Ectodermal cell (in vitro differentiated cells): ENCODE results near the gene SFSWAP.

ENCODE experiments used
- H3K27ac ChIP-seq: 2 replicates; pipeline ENCODE4 v1.7.0; 2013; ENCODE audit warnings: mild to moderate bottlenecking, low read depth, low read length; ENCODE audit not compliant: insufficient read depth, poor library complexity, severe bottlenecking
- H3K27me3 ChIP-seq: 2 replicates; pipeline ENCODE4 v1.7.0; 2013; ENCODE audit warnings: mild to moderate bottlenecking, low read length; ENCODE audit not compliant: insufficient read depth, control insufficient read depth, poor library complexity, severe bottlenecking
- H3K36me3 ChIP-seq: one replicate; pipeline ENCODE4 v1.7.0; 2013; ENCODE audit warnings: low read length; ENCODE audit not compliant: control insufficient read depth, insufficient read depth
- H3K4me1 ChIP-seq: one replicate; pipeline ENCODE4 v1.7.0; 2013; ENCODE audit warnings: low read length; ENCODE audit not compliant: control insufficient read depth, insufficient read depth
- H3K4me3 ChIP-seq: 2 replicates; pipeline ENCODE4 v1.7.0; 2013; ENCODE audit warnings: low read depth, low read length, control low read depth; ENCODE audit not compliant: insufficient read depth
- H3K9me3 ChIP-seq: 2 replicates; pipeline ENCODE4 v1.7.0; 2013; ENCODE audit warnings: mild to moderate bottlenecking, low read length, moderate library complexity; ENCODE audit not compliant: control insufficient read depth
- WGBS, 2 experiments: methylation state at CpG; one replicate each; pipeline ENCODE4 v1.1.7; 2013; ENCODE audit warnings: missing lambda C conversion rate in 2 of 2; 5-methylcytosine and 5-hydroxymethylcytosine counted together

The SFSWAP gene

GRCh38 chr12:131688131-131688844 lies 22.6 kb upstream of the SFSWAP start:
- Histone ChIP-seq H3K36me3 (no peaks in the 10 kb centered on the region), H3K4me1 (no peaks in the 10 kb centered on the region), H3K4me3 (no peak overlapping the region), H3K27ac (no peak overlapping the region), H3K9me3 (no peaks in the 10 kb centered on the region), H3K27me3 (no peaks in the 10 kb centered on the region)
- 89 to 92% methylated on average over 3 of the region's 3 CpGs for WGBS, 2 experiments

GRCh38 chr12:131688845-131689154 lies 22.1 kb upstream of the SFSWAP start:
- Histone ChIP-seq H3K27ac (no peak overlapping the region), H3K4me3 (no peak overlapping the region), H3K4me1 (no peaks in the 10 kb centered on the region), H3K36me3 (no peaks in the 10 kb centered on the region), H3K27me3 (no peaks in the 10 kb centered on the region), H3K9me3 (no peaks in the 10 kb centered on the region)
- 93 to 95% methylated on average over 3 of the region's 3 CpGs for WGBS, 2 experiments

DNA sequence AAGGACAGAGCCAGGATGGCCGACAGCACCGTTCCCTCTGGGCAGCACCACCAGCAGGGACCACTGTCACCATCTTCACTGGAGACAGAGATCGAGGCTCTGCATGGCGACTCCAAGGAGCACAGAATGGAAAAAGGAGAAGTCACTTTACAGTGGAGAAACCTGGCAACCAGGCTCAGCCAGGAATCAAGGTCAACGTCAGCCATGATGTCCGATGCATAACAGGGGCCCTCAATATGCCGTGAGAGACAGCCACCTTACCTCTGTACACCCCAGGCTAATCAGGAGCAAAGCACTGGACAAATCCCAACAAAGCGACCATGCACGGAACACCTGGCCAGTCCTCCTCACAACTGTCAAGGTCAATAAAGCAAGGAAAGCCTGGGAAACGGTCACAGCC lies 20.6 kb upstream of the SFSWAP start:
- H3K9me3 ChIP-seq, result no peaks in the 10 kb centered on the region
- no peaks in the 10 kb centered on the region for H3K4me1 ChIP-seq
- no peaks in the 10 kb centered on the region for H3K36me3 ChIP-seq
- H3K4me3 ChIP-seq, result no peak overlapping the region
- no peaks in the 10 kb centered on the region for H3K27me3 ChIP-seq
- WGBS, 2 experiments, result 83 to 87% methylated on average over 10 of the region's 10 CpGs
- H3K27ac ChIP-seq, result no peak overlapping the region

GRCh38 chr12:131692431-131692830 lies 18.5 kb upstream of the SFSWAP start:
- no peaks in the 10 kb centered on the region for H3K36me3 ChIP-seq
- H3K9me3 ChIP-seq, result no peaks in the 10 kb centered on the region
- H3K4me3 ChIP-seq, result no peak overlapping the region
- no peaks in the 10 kb centered on the region for H3K4me1 ChIP-seq
- WGBS, 2 experiments, result 88 to 90% methylated on average over 19 of the region's 19 CpGs
- no peaks in the 10 kb centered on the region for H3K27me3 ChIP-seq
- H3K27ac ChIP-seq, result no peak overlapping the region

- no peaks in the 10 kb centered on the region for H3K9me3 ChIP-seq
- no peak overlapping the region for H3K4me3 ChIP-seq
- no peaks in the 10 kb centered on the region for H3K36me3 ChIP-seq
- no peaks in the 10 kb centered on the region for H3K4me1 ChIP-seq
- H3K27me3 ChIP-seq, result no peaks in the 10 kb centered on the region
- 82 to 84% methylated on average over 10 of the region's 10 CpGs for WGBS, 2 experiments
- no peak overlapping the region for H3K27ac ChIP-seq
These were observed 17.7 kb upstream of the SFSWAP start for GRCh38 chr12:131693149-131693548.

GRCh38 chr12:131694116-131694838 lies 16.6 kb upstream of the SFSWAP start:
- Histone ChIP-seq H3K4me3 (no peak overlapping the region), H3K9me3 (no peaks in the 10 kb centered on the region), H3K36me3 (no peaks in the 10 kb centered on the region), H3K4me1 (no peaks in the 10 kb centered on the region), H3K27me3 (no peaks in the 10 kb centered on the region), H3K27ac (no peak overlapping the region)
- WGBS, 2 experiments, result 86 to 88% methylated on average over 11 of the region's 11 CpGs

- Histone ChIP-seq H3K36me3 (no peaks in the 10 kb centered on the region), H3K27me3 (no peaks in the 10 kb centered on the region), H3K4me3 (no peak overlapping the region), H3K27ac (no peak overlapping the region), H3K9me3 (no peaks in the 10 kb centered on the region), H3K4me1 (no peaks in the 10 kb centered on the region)
- WGBS, 2 experiments, result 87 to 88% methylated on average over 16 of the region's 16 CpGs
These were observed 14.9 kb upstream of the SFSWAP start for GRCh38 chr12:131695968-131696367.

DNA sequence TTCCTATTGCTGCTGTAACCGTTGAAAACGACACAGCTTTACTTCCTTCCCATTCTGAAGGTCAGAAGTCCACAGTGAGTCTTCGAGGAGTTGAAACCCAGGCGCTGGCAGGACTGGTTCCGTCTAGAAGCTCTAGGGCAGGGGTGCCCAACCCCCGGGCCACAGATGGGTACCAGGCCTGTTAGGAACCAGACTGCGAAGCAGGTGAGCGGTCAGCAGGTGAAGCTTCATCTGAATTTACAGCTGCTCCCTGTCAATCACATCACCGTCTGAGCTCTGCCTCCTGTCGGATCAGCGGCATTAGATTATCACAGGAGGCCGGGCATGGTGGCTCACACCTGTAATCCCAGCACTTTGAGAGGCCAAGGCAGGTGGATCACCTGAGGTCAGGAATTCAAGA lies 12.6 kb upstream of the SFSWAP start:
- Histone ChIP-seq H3K27me3 (no peaks in the 10 kb centered on the region), H3K36me3 (no peaks in the 10 kb centered on the region), H3K27ac (no peak overlapping the region), H3K9me3 (no peaks in the 10 kb centered on the region), H3K4me1 (no peaks in the 10 kb centered on the region), H3K4me3 (no peak overlapping the region)
- WGBS, 2 experiments, result 86 to 92% methylated on average over 12 of the region's 12 CpGs

GRCh38 chr12:131699434-131699833 lies 11.5 kb upstream of the SFSWAP start:
- Histone ChIP-seq H3K36me3 (no peaks in the 10 kb centered on the region), H3K4me3 (no peak overlapping the region), H3K9me3 (no peaks in the 10 kb centered on the region), H3K4me1 (no peaks in the 10 kb centered on the region), H3K27me3 (no peaks in the 10 kb centered on the region), H3K27ac (no peak overlapping the region)
- WGBS, 2 experiments, result 91 to 96% methylated on average over 5 of the region's 5 CpGs

DNA sequence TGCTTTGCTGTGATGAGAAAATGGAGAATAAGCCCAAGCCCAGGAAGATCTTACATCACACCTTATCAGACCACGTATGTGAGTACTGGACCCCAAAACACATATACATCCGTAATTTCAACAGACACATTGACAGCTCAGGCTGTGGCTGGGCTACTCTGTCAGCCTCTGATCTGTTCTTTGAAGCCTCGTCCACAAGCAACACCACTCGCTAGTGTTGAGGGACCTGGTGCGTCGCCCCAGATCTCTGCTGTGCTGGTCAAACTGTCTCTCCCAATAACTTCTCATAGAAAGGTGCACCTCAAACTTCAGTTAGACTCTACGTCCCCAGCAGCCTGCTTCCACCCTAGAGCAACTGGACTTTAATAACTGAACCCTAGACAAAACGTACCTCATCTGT lies 10.6 kb upstream of the SFSWAP start:
- no peak overlapping the region for H3K4me3 ChIP-seq
- no peaks in the 10 kb centered on the region for H3K4me1 ChIP-seq
- WGBS, 2 experiments, result 87 to 90% methylated on average over 8 of the region's 8 CpGs
- no peaks in the 10 kb centered on the region for H3K36me3 ChIP-seq
- no peaks in the 10 kb centered on the region for H3K27me3 ChIP-seq
- H3K27ac ChIP-seq, result no peak overlapping the region
- H3K9me3 ChIP-seq, result no peaks in the 10 kb centered on the region
